Nasal cavity respiratory epithelium epithelial cell of viscerocranial mucosa (primary cell): ENCODE results near the gene AQP7. TPM values are rescaled to one million over a fixed set of nuclear protein-coding genes. Genes with fewer than 3 reads are reported as not detected.

ENCODE experiments used
- total RNA-seq: library from RNA; depleted of rRNA; stranded (reverse); fragments of >200 nt; gene quantifications from 2 replicates; pipeline ENCODE4 v1.2.3, GENCODE V29; 2014

The AQP7 gene
- total RNA-seq: 0.07 TPM in 1 of 2 replicates, not detected in the other

GRCh38 chr9:33402371-33402770 is at the start of gene AQP7:
AQP7 (minus strand) TSS chr9:33402568; CDS start chr9:33401262, 1,306 bp downstream.

GRCh38 chr9:33446946-33447798 is 44.8 kb upstream of the AQP7 start, which contains the start of gene AQP3:
AQP3 (minus strand) TSS chr9:33447593; CDS start chr9:33447530, 63 bp downstream.

Other genes with a start within 250 kb of the AQP7 start
- 38.6 and 116 TPM in 2 replicates for gene B4GALT1, start 235.2 kb downstream of the AQP7 start, total RNA-seq
- gene SPINK4, start 162.4 kb downstream of the AQP7 start, total RNA-seq: not detected in 2 replicates
- gene BAG1, start 137.9 kb downstream of the AQP7 start, total RNA-seq: 49.8 and 53.7 TPM in 2 replicates
- gene CHMP5, start 137.5 kb downstream of the AQP7 start, total RNA-seq: 130 and 151 TPM in 2 replicates
- 26.3 and 34.9 TPM in 2 replicates for gene NFX1, start 112.1 kb downstream of the AQP7 start, total RNA-seq
- gene AQP3, start 45.0 kb upstream of the AQP7 start, total RNA-seq: 72.8 and 110 TPM in 2 replicates
- 36.2 and 53.7 TPM in 2 replicates for gene NOL6, start 71.4 kb upstream of the AQP7 start, total RNA-seq
- 8.0 and 13.7 TPM in 2 replicates for gene ANKRD18B, start 121.7 kb upstream of the AQP7 start, total RNA-seq